KMS-11 (cell line): Measurements from ENCODE around the gene ETNK2.

Experiments
- H2AFZ ChIP-seq: fragments of 200-600 bp; sonication (generic); 2 replicates; pipeline ENCODE4 v1.6.1; 2016; ENCODE audit warnings: antibody characterized with exemption, mixed run types, low read depth
- H3K27ac ChIP-seq: fragments of 200-600 bp; sonication (generic); 2 replicates; pipeline ENCODE4 v1.6.1; 2016; ENCODE audit warnings: mild to moderate bottlenecking, mixed run types
- H3K27me3 ChIP-seq: fragments of 200-600 bp; sonication (generic); 2 replicates; pipeline ENCODE4 v1.6.1; 2017; ENCODE audit warnings: mild to moderate bottlenecking, low read depth, mixed run types, moderate library complexity; ENCODE audit not compliant: insufficient read depth
- H3K36me3 ChIP-seq: fragments of 200-600 bp; sonication (generic); 2 replicates; pipeline ENCODE4 v1.6.1; 2017; ENCODE audit warnings: mild to moderate bottlenecking, mixed run types; ENCODE audit not compliant: insufficient read depth
- H3K4me1 ChIP-seq: fragments of 200-600 bp; sonication (generic); 2 replicates; pipeline ENCODE4 v1.6.1; 2016; ENCODE audit warnings: mild to moderate bottlenecking, low read depth, mixed run types; ENCODE audit not compliant: poor library complexity, severe bottlenecking
- H3K4me2 ChIP-seq: fragments of 200-600 bp; sonication (generic); 2 replicates; pipeline ENCODE4 v1.7.0; 2016; ENCODE audit warnings: mild to moderate bottlenecking, mixed run types
- H3K4me3 ChIP-seq: fragments of 200-600 bp; sonication (generic); IDR thresholded peaks from 2 replicates; pipeline ENCODE4 v1.6.1; 2017; ENCODE audit warnings: low read depth, low read length, mixed read lengths; ENCODE audit not compliant: insufficient read depth
- H3K79me2 ChIP-seq: fragments of 200-600 bp; sonication (generic); 2 replicates; pipeline ENCODE4 v1.6.1; 2016; ENCODE audit warnings: low read depth, mixed run types; ENCODE audit not compliant: insufficient read depth
- H3K9ac ChIP-seq: fragments of 200-600 bp; sonication (generic); 2 replicates; pipeline ENCODE4 v1.6.1; 2016; ENCODE audit warnings: mild to moderate bottlenecking, mixed run types
- H4K20me1 ChIP-seq: fragments of 200-600 bp; sonication (generic); 2 replicates; pipeline ENCODE4 v1.6.1; 2016; ENCODE audit warnings: mild to moderate bottlenecking, mixed run types; ENCODE audit not compliant: insufficient read depth
- CTCF ChIP-seq: fragments of 200-600 bp; sonication (generic); conservative IDR thresholded peaks from 2 replicates; pipeline ENCODE4 v1.6.1; 2017; ENCODE audit warnings: low read depth, mild to moderate bottlenecking, antibody characterized with exemption, low read length, moderate library complexity, mixed read lengths

ETNK2 gene

GRCh38 chr1:204197068-204197467 lies 45.2 kb upstream of the ETNK2 start:
- no peaks in the 10 kb centered on the region for H3K4me1 ChIP-seq
- no peak overlapping the region for H3K27ac ChIP-seq
- H3K27me3 ChIP-seq, result peaks cover 4% of the 10 kb centered on the region; the same call in 1 of the 2 replicates
- no peaks in the 10 kb centered on the region for H3K79me2 ChIP-seq
- no peak overlapping the region for H3K4me2 ChIP-seq
- no peak for TF ChIP-seq CTCF
- H4K20me1 ChIP-seq, result no peaks in the 10 kb centered on the region; the same call in 1 of the 2 replicates
- no peaks in the 10 kb centered on the region for H3K36me3 ChIP-seq
- no peak overlapping the region for H3K9ac ChIP-seq
- H2AFZ ChIP-seq, result no peak overlapping the region
- no peak overlapping the region for H3K4me3 ChIP-seq

- Histone ChIP-seq H3K79me2 (no peaks in the 10 kb centered on the region), H3K4me3 (no peak within 1 kb of the TSS), H3K36me3 (no peaks in the 10 kb centered on the region), H3K27ac (no peak within 1 kb of the TSS), H4K20me1 (no peaks in the 10 kb centered on the region; the same call in 1 of the 2 replicates), H3K4me2 (no peak within 1 kb of the TSS), H3K4me1 (no peaks in the 10 kb centered on the region), H2AFZ (no peak within 1 kb of the TSS), H3K9ac (no peak within 1 kb of the TSS), H3K27me3 (peaks cover 4% of the 10 kb centered on the region; the same call in 1 of the 2 replicates)
- no peak for TF ChIP-seq CTCF
These were observed 44.4 kb upstream of the ETNK2 start, which contains the start of gene KISS1 for GRCh38 chr1:204196068-204196795. Gene KISS1, minus strand, starts transcription at chr1:204196491. Its CDS starts 3,615 bp downstream, at chr1:204192876.

GRCh38 chr1:204194771-204195170 lies 42.9 kb upstream of the ETNK2 start:
- H3K9ac ChIP-seq, result no peak overlapping the region

GRCh38 chr1:204194080-204194479 lies 42.2 kb upstream of the ETNK2 start:
- TF ChIP-seq CTCF, result no peak
- no peak overlapping the region for H3K4me2 ChIP-seq
- H3K27me3 ChIP-seq, result peaks cover 12% of the 10 kb centered on the region; the same call in 1 of the 2 replicates
- no peak overlapping the region for H3K9ac ChIP-seq
- no peaks in the 10 kb centered on the region for H3K79me2 ChIP-seq
- H3K4me1 ChIP-seq, result no peaks in the 10 kb centered on the region
- H3K36me3 ChIP-seq, result no peaks in the 10 kb centered on the region
- H3K4me3 ChIP-seq, result no peak overlapping the region
- H2AFZ ChIP-seq, result no peak overlapping the region
- no peaks in the 10 kb centered on the region; the same call in 1 of the 2 replicates for H4K20me1 ChIP-seq
- H3K27ac ChIP-seq, result no peak overlapping the region

More at GRCh38 chr1:204194771-204195170, 42.9 kb upstream of the ETNK2 start:
- no peak overlapping the region for H2AFZ ChIP-seq
- H3K79me2 ChIP-seq, result no peaks in the 10 kb centered on the region
- peaks cover 9% of the 10 kb centered on the region; the same call in 1 of the 2 replicates for H3K27me3 ChIP-seq
- TF ChIP-seq CTCF, result no peak
- H4K20me1 ChIP-seq, result no peaks in the 10 kb centered on the region; the same call in 1 of the 2 replicates
- H3K36me3 ChIP-seq, result no peaks in the 10 kb centered on the region
- no peak overlapping the region for H3K27ac ChIP-seq
- H3K4me3 ChIP-seq, result no peak overlapping the region
- H3K4me1 ChIP-seq, result no peaks in the 10 kb centered on the region
- H3K4me2 ChIP-seq, result no peak overlapping the region
